CD4-positive, alpha-beta T cell treated with Interleukin-2 at 100 ng/mL for 4 hours (primary cell): ENCODE data around the gene CPNE1.
A peak's percentile ranks its signal among the peaks of the same experiment; 100 is the strongest.
"Not testable (repeated sequence)": the region's sequence is repeated elsewhere in the genome, so short reads cannot be mapped to it uniquely, and the experiment has no call there.

Experiments used
- DNase-seq: peaks from one replicate; pipeline ENCODE4 v3.0.0-alpha.2; 2020; ENCODE audit warnings: low spot score

The CPNE1 gene

GRCh38 chr20:35698298-35699126 lies 33.8 kb upstream of the CPNE1 start:
- DNase-seq = no peak

DNA sequence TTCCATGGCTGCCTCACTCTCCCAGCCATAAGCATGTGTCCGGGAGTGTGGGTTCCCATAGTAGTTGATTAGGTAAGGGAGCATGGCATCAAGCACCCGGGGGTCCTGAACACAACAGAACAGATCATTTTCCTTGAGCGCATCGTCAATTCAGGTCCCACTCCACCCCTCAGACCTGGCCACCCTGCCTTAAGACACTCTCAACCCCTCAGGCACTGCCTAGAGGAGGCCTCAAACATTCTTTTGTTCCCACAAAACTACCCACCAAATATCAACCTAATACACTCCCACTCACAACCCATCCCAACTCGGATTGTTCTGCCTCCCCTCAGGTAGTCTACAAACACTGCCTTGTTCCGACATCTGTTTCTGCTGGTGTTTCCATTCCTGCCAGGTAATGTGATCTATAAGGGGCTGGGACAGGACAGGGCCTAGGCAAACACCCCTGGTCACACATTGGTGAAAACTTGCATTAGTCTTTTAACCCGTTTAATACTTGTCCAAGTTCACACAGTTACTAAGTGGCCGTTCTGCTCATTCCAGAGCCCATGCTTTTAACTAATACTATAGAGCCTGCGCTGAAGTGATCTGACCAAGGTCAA lies 33.1 kb upstream of the CPNE1 start:
- DNase-seq = no peak

DNA sequence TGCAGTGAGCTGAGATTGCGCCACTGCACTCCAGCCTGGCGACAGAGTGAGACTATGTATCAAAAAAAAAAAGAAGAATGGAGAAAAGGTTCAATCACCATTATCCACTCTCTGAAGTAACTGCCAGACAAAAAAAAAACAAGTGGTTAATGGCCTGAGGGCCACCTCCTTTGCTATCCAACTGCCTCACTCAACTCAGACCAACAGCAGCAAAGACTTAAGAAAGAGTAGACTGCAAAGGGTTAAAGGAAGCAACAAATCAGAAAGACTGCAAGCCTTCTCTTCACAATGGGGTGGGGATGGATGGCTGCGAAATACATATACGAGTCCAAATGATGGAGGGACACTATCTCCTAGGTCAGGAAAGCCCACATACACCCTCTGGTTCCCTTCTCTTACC lies 31.3 kb upstream of the CPNE1 start:
- DNase-seq = no peak

DNA sequence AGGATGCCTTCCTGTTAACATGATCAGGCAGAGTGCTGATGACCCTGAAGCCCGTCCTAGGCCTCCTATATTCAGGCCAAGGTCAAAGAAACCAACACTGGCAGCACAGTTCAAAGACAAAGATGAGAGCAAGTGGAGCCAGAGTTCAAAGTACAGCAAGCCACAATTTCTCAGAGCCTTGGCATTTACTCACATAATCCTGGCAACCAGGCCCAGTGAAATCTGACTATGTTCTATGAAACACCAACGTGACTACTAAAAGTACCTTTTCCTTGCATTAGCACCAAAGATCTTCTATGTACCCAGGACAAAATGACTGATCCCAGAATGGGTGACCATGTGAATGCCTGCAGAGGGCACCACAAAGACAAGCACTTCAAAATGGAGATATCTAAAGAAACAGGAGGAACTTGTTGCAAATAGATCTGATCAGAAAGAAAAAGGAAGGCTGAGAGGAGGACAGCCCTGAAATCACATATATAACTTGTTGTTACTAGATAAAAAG lies 30.6 kb upstream of the CPNE1 start:
- DNase-seq = no peak

- DNase-seq = no peak
These were observed 25.6 kb upstream of the CPNE1 start for GRCh38 chr20:35690265-35690664.

DNA sequence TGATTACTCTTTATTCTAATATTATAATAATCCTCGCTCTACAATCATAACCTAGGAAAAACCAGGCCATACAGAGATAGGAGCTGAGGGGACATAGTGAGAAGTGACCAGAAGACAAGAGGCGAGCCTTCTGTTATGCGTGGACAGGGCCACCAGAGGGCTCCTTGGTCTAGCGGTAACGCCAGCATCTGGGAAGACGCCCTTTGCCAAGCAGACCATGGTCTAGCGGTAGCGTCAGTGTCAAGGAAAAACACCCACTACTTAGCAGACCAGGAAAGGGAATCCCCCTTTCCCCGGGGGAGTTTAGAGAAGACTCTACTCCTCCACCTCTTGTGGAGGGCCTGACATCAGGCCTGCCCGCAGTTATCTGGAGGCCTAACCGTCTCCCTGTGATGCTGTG lies 22.2 kb upstream of the CPNE1 start:
- not testable (repeated sequence) for DNase-seq

DNA sequence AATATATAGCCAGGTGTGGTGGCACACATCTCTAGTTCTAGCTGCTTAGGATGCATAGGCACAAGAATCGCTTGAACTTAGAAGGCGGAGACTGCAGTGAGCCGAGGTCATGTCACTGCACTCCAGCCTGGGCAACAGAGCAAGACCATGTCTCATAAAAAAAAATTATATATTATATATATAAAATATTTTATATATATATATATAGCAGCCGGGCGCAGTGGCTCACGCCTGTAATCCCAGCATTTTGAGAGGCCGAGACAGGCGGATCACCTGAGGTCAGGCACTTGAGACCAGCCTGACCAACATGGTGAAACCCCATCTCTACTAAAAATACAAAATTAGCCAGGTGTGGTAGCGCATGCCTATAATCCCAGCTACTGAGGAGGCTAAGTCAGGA lies 20.7 kb upstream of the CPNE1 start:
- not testable (repeated sequence) for DNase-seq

DNA sequence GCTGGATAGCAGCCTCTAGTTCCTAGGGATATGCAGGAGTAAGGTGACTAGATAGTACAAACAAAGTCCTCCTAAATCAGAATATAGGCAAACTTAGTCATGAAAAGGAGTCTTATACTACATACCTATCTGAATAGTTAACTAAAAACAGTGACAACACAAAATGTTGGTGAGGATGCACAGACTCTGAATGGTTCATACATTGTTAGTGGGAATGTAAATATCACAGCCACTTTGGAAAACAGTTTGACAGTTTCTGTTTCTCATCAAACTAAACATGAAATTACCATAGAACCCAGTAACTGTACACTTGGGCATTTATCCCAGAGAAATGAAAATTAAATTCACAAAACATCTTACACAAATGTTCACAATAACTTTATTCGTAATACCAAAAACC lies 17.3 kb upstream of the CPNE1 start:
- no peak for DNase-seq

GRCh38 chr20:35680452-35681183 lies 15.9 kb upstream of the CPNE1 start:
- no peak for DNase-seq

GRCh38 chr20:35674921-35675320 lies 10.2 kb upstream of the CPNE1 start:
- no peak for DNase-seq

GRCh38 chr20:35673884-35674283 lies 9.2 kb upstream of the CPNE1 start:
- no peak for DNase-seq

DNA sequence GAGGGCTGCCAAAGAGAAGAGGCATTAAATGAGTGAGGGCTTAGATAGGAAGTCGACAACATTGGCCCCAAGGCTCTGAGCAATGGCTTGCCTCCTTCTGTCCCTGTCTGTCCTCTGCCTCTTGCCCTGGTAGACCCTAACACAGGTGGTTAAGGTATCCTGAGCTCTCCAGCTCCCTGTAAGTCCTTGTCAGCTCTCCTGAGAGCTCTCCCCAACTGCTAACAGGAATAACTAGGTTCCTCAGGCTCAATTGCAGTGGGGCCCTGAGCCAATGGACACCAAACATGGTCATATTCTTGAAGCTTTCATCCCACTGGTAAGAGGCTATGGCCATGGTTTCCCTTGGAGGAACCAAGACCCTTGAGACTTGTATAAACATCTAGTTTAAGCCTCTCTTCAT lies 5.0 kb upstream of the CPNE1 start:
- DNase-seq = no peak

DNA sequence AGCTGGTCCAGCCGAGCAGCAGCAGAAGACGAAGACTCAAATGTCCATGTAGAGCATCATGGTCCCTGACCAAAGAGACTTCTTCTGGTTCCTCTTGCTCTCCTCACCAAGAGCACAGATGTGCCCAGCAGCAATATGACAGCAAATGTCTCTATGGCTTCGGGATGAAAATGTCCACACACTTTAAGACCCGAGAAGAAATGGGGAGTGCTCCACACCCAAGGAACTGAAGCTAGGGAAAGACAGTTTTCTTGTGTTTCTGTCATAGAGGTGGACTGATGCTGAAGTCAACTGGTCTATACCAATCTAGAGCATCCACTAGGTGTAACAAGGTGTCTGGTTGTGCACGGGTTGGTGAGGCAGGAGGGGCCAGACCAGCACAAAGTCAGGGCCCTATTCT lies 4.5 kb upstream of the CPNE1 start:
- no peak for DNase-seq

GRCh38 chr20:35665949-35666288 lies 1.2 kb upstream of the CPNE1 start:
- no peak for DNase-seq

DNA sequence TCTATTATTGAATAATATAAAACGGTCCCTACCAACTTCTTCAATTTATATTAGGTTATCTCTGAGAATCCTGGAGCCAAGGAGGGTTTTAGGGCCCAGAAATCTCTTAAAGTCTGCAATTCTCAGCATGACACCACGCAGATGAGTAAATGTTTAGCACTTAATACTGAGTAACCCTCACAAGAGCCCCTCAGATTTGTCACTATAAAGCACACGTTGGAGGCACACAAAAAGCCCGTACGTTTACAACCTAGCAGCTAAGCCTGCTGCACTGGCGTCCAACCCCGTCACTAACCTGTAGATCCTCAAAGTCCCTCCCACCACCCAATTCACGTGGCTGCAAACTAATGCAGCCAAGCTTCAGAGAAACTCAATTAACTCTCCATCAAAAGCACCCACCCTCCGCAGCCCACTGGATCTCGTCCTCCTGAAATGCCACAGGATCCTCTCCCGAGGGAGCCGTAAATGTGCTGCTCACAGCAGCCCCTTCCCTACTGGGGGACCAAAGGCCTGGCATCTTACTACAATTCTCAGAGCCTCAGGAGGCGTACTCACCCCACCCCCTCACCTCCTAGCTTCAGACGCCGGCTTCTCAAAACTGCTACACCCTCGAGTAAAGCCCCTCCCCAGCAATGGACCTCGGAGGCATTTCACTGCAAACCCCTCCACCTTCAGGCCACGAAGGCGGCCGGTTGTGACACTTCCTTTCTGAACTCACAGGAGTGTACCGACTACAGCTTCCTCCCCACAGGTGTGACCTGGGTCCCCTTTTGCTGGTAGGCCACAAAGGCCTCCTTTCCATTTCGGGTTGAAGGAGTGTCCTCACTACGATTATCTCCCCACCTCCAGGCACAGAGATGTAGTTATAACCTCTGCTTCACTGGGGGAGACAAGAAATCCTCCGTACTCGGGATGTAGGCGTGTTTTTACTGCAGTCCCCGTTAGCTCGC lies 909 bp downstream of the CPNE1 start:
- DNase-seq = peak; percentile 62

- no peak for DNase-seq
These were observed 2.1 kb downstream of the CPNE1 start for GRCh38 chr20:35662551-35662950.

GRCh38 chr20:35661908-35662307 lies 2.8 kb downstream of the CPNE1 start:
- no peak for DNase-seq

DNA sequence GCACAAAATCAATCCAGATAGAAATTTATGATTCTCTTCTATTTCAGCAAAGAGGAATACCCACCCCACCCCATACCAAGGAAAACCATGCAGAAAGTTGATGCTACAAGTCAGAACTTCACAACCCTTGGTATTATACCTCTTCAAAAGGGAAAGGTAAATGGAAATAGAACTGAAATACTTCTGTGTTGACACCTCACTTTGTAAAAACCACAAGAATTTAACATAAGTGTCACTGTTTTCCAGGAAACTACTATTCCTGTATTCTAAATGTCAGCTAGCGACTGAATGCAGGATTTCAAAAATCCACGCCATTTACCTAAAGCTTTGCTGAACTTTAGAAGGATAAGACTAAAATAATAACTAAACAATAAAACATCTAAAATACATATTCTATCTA lies 3.6 kb downstream of the CPNE1 start:
- DNase-seq = peak; percentile 46

DNA sequence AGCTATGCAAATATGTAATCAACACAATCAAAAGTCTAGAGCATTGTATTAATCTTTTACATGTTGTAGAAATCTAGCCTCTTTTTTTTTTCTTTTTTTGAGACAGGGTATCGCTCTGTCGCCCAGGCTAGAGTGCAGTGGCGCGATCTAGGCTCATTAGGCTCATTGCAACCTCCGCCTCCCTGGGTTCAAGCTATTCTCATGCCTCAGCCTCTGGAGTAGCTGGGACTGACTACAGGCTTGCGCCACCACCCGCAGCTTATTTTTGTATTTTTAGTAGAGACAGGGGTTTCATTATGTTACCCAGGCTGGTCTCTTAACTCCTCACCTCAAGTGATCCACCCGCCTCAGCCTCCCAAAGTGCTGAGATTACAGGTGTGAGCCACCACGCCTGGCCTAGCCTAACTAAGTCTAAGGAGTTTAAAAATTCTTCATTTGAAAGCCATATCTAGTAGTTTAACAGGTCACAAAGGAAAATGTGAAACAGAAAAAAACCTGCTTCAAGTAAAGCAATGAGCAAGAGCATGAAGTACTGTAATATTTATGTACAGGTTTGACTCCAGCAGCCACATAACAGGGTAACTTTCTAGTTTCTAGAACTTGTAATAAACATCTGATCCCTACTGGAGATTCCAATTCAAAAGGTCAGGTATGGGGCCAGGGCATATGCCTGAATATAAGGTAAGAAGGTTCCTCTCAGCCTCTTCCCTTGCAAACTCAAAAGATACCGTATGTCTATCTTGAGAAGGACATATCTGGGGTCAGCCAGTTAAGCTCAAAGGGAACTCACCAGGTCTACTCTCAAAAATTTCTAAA lies 4.4 kb downstream of the CPNE1 start:
- no peak for DNase-seq

DNA sequence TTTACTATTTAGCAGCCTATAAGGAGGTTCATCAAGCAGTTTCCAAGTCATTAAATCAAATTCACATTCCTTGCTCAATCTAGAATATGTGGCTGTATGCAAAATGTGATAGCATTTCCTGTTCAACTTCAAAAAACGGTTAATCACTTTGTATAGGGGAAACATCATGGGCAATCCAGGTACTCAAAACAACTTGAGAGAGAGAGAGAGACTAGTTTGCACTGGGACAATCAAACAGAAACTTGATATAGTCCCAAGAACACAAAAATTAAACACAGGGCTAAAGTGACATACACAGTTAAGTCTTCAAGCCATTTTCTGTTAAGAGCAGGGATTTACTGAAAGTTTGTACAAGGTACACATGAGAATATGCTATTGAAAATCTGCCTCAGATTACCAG lies 7.4 kb downstream of the CPNE1 start:
- peak; percentile 11 for DNase-seq

DNA sequence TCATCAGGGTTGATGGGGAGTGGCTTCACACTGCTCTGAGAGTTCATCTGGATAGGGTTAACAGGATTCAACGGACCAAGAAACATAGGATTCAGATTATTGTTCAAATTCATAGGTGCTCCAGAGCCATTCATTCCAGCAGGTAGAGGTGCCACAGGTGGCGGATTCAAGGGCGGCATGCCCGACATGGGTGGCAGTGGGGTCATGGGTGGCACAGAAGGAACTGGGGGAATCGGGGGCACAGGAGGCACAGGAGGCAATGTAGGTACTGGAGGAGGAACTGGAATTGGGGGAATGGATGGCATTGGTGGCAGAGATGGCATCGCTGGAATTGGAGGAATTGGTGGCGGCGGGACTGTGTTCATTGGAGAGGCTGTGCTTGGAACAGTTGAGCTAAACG lies 10.3 kb downstream of the CPNE1 start:
- DNase-seq = no peak
